Activated T-cell treated with anti-CD3 and anti-CD28 coated beads, Interleukin-2, amount 50 U/mL, for 24 hours (primary cell): ENCODE measurements around the gene SSTR4.

Experiments
- DNase-seq: peaks from one replicate; pipeline ENCODE4 v3.0.0-alpha.2; 2020
- H3K27ac Mint-ChIP-seq: 2 replicates; pipeline ENCODE4 v1.8.0; 2020; ENCODE audit warnings: mild to moderate bottlenecking, mixed read lengths
- H3K27me3 Mint-ChIP-seq: 2 replicates; pipeline ENCODE4 v1.8.0; 2020; ENCODE audit warnings: mixed read lengths
- H3K36me3 Mint-ChIP-seq: 2 replicates; pipeline ENCODE4 v1.8.0; 2020; ENCODE audit warnings: low read depth, mixed read lengths
- H3K4me1 Mint-ChIP-seq: 2 replicates; pipeline ENCODE4 v1.8.0; 2020; ENCODE audit warnings: low read depth, mixed read lengths
- H3K4me3 Mint-ChIP-seq: 2 replicates; pipeline ENCODE4 v1.8.0; 2020; ENCODE audit warnings: mild to moderate bottlenecking, moderate library complexity, mixed read lengths
- H3K9me3 Mint-ChIP-seq: 2 replicates; pipeline ENCODE4 v1.8.0; 2020; ENCODE audit warnings: mixed read lengths

SSTR4 gene

GRCh38 chr20:23007886-23008655 lies 27.0 kb upstream of the SSTR4 start:
- Mint-ChIP-seq H3K27me3 (no peaks in the 10 kb centered on the region), H3K36me3 (no peaks in the 10 kb centered on the region), H3K4me3 (no peak overlapping the region), H3K9me3 (no peaks in the 10 kb centered on the region), H3K4me1 (no peaks in the 10 kb centered on the region), H3K27ac (no peak overlapping the region)
- no peak for DNase-seq

GRCh38 chr20:23008667-23009066 lies 26.4 kb upstream of the SSTR4 start:
- DNase-seq: no peak
- Mint-ChIP-seq H3K27me3 (no peaks in the 10 kb centered on the region), H3K4me3 (no peak overlapping the region), H3K27ac (no peak overlapping the region), H3K36me3 (no peaks in the 10 kb centered on the region), H3K9me3 (no peaks in the 10 kb centered on the region), H3K4me1 (no peaks in the 10 kb centered on the region)

GRCh38 chr20:23009636-23010035 lies 25.5 kb upstream of the SSTR4 start:
- H3K4me1 Mint-ChIP-seq: no peaks in the 10 kb centered on the region
- no peaks in the 10 kb centered on the region for H3K9me3 Mint-ChIP-seq
- H3K36me3 Mint-ChIP-seq: no peaks in the 10 kb centered on the region
- no peak overlapping the region for H3K4me3 Mint-ChIP-seq
- H3K27ac Mint-ChIP-seq: no peak overlapping the region
- no peaks in the 10 kb centered on the region for H3K27me3 Mint-ChIP-seq
- no peak for DNase-seq

- no peak for DNase-seq
- H3K27me3 Mint-ChIP-seq: no peaks in the 10 kb centered on the region
- no peak overlapping the region for H3K4me3 Mint-ChIP-seq
- no peak overlapping the region for H3K27ac Mint-ChIP-seq
- H3K9me3 Mint-ChIP-seq: no peaks in the 10 kb centered on the region
- H3K4me1 Mint-ChIP-seq: no peaks in the 10 kb centered on the region
- H3K36me3 Mint-ChIP-seq: no peaks in the 10 kb centered on the region
These were observed 25.0 kb upstream of the SSTR4 start for GRCh38 chr20:23010096-23010495.

GRCh38 chr20:23011008-23011721 lies 23.9 kb upstream of the SSTR4 start:
- H3K27ac Mint-ChIP-seq: no peak overlapping the region
- no peak overlapping the region for H3K4me3 Mint-ChIP-seq
- no peaks in the 10 kb centered on the region for H3K4me1 Mint-ChIP-seq
- no peaks in the 10 kb centered on the region for H3K27me3 Mint-ChIP-seq
- no peaks in the 10 kb centered on the region for H3K36me3 Mint-ChIP-seq
- no peak for DNase-seq
- no peaks in the 10 kb centered on the region for H3K9me3 Mint-ChIP-seq

GRCh38 chr20:23013429-23013828 lies 21.7 kb upstream of the SSTR4 start:
- Mint-ChIP-seq H3K4me3 (no peak overlapping the region), H3K27ac (no peak overlapping the region), H3K9me3 (no peaks in the 10 kb centered on the region), H3K4me1 (no peaks in the 10 kb centered on the region), H3K36me3 (no peaks in the 10 kb centered on the region), H3K27me3 (no peaks in the 10 kb centered on the region)
- no peak for DNase-seq

GRCh38 chr20:23017516-23017915 lies 17.6 kb upstream of the SSTR4 start:
- no peak for DNase-seq
- Mint-ChIP-seq H3K27me3 (no peaks in the 10 kb centered on the region), H3K4me1 (no peaks in the 10 kb centered on the region), H3K36me3 (no peaks in the 10 kb centered on the region), H3K4me3 (no peak overlapping the region), H3K9me3 (no peaks in the 10 kb centered on the region), H3K27ac (no peak overlapping the region)

GRCh38 chr20:23018432-23018831 lies 16.7 kb upstream of the SSTR4 start:
- Mint-ChIP-seq H3K27me3 (no peaks in the 10 kb centered on the region), H3K4me3 (no peak overlapping the region)

GRCh38 chr20:23018941-23019340 lies 16.2 kb upstream of the SSTR4 start:
- no peak overlapping the region for H3K4me3 Mint-ChIP-seq
- no peak overlapping the region for H3K27ac Mint-ChIP-seq
- H3K27me3 Mint-ChIP-seq: no peaks in the 10 kb centered on the region
- no peak for DNase-seq
- H3K36me3 Mint-ChIP-seq: no peaks in the 10 kb centered on the region
- H3K4me1 Mint-ChIP-seq: no peaks in the 10 kb centered on the region
- no peaks in the 10 kb centered on the region for H3K9me3 Mint-ChIP-seq

More at GRCh38 chr20:23018432-23018831, 16.7 kb upstream of the SSTR4 start:
- H3K4me1 Mint-ChIP-seq: no peaks in the 10 kb centered on the region
- no peak overlapping the region for H3K27ac Mint-ChIP-seq
- no peaks in the 10 kb centered on the region for H3K36me3 Mint-ChIP-seq
- H3K9me3 Mint-ChIP-seq: no peaks in the 10 kb centered on the region
- no peak for DNase-seq

GRCh38 chr20:23019403-23019802 lies 15.7 kb upstream of the SSTR4 start:
- H3K27ac Mint-ChIP-seq: no peak overlapping the region
- H3K9me3 Mint-ChIP-seq: no peaks in the 10 kb centered on the region
- H3K4me3 Mint-ChIP-seq: no peak overlapping the region
- no peaks in the 10 kb centered on the region for H3K36me3 Mint-ChIP-seq
- no peaks in the 10 kb centered on the region for H3K4me1 Mint-ChIP-seq
- no peak for DNase-seq
- no peaks in the 10 kb centered on the region for H3K27me3 Mint-ChIP-seq

- Mint-ChIP-seq H3K9me3 (no peaks in the 10 kb centered on the region), H3K36me3 (no peaks in the 10 kb centered on the region), H3K27me3 (no peaks in the 10 kb centered on the region), H3K4me1 (no peaks in the 10 kb centered on the region), H3K27ac (no peak overlapping the region), H3K4me3 (no peak overlapping the region)
- no peak for DNase-seq
These were observed 14.7 kb upstream of the SSTR4 start for GRCh38 chr20:23020230-23021018.

- no peak for DNase-seq
- no peak overlapping the region for H3K27ac Mint-ChIP-seq
- H3K9me3 Mint-ChIP-seq: no peaks in the 10 kb centered on the region
- no peaks in the 10 kb centered on the region for H3K36me3 Mint-ChIP-seq
- H3K4me1 Mint-ChIP-seq: no peaks in the 10 kb centered on the region
- no peak overlapping the region for H3K4me3 Mint-ChIP-seq
- no peaks in the 10 kb centered on the region for H3K27me3 Mint-ChIP-seq
These were observed 13.6 kb upstream of the SSTR4 start for GRCh38 chr20:23021541-23021940.

- no peaks in the 10 kb centered on the region for H3K9me3 Mint-ChIP-seq
- H3K27me3 Mint-ChIP-seq: no peaks in the 10 kb centered on the region
- DNase-seq: no peak
- H3K4me3 Mint-ChIP-seq: no peak overlapping the region
- no peaks in the 10 kb centered on the region for H3K4me1 Mint-ChIP-seq
- no peaks in the 10 kb centered on the region for H3K36me3 Mint-ChIP-seq
- no peak overlapping the region for H3K27ac Mint-ChIP-seq
These were observed 13.2 kb upstream of the SSTR4 start for GRCh38 chr20:23021951-23022350.

- Mint-ChIP-seq H3K27me3 (no peaks in the 10 kb centered on the region), H3K4me3 (no peak overlapping the region)
These were observed 12.3 kb upstream of the SSTR4 start for GRCh38 chr20:23022849-23023248.

More at GRCh38 chr20:23022849-23023248, 12.3 kb upstream of the SSTR4 start:
- H3K36me3 Mint-ChIP-seq: no peaks in the 10 kb centered on the region
- H3K27ac Mint-ChIP-seq: no peak overlapping the region
- H3K9me3 Mint-ChIP-seq: no peaks in the 10 kb centered on the region
- DNase-seq: no peak
- no peaks in the 10 kb centered on the region for H3K4me1 Mint-ChIP-seq
